ENCODE measurements around the gene AP5S1.

The AP5S1 gene

GRCh38 chr20:3875378-3875974 lies 55.1 kb downstream of the AP5S1 start:
- DNase-seq (ENCODE audit: low read depth in 2 of 2) = no peak

GRCh38 chr20:3876000-3876399 lies 55.7 kb downstream of the AP5S1 start:
- DNase-seq (ENCODE audit: low read depth in 2 of 2) = no peak

GRCh38 chr20:3876676-3877075 lies 56.3 kb downstream of the AP5S1 start:
- DNase-seq (ENCODE audit: low read depth in 2 of 2) = no peak

Data from stimulated activated CD4-positive, alpha-beta T cell treated with anti-CD3 and anti-CD28 coated beads, Interleukin-4, amount 100 ng/mL, for 48 hours (primary cell).